Transverse colon (tissue), 4 donors: Measurements from ENCODE around the gene ZBTB48. TPM values are rescaled to one million over a fixed set of nuclear protein-coding genes. Genes with fewer than 3 reads are reported as not detected.

Experiments
- DNase-seq: peaks from one replicate; pipeline ENCODE4 v3.0.0-alpha.2; 2019
- H3K27ac ChIP-seq, 4 donors: fragments of 200-600 bp; sonication (generic); 2 replicates each; pipeline ENCODE4 v1.5.1; 2016 to 2018; ENCODE audit warnings: inconsistent platforms in 4 of 4
- H3K27me3 ChIP-seq: fragments of 200-600 bp; sonication (generic); 2 replicates; pipeline ENCODE4 v1.5.1; 2017; ENCODE audit warnings: inconsistent platforms
- H3K36me3 ChIP-seq, 4 donors: fragments of 200-600 bp; sonication (generic); 2 replicates each; pipeline ENCODE4 v1.5.1; 2017 to 2019; ENCODE audit warnings: inconsistent platforms in 4 of 4
- H3K4me1 ChIP-seq, 4 donors: fragments of 200-600 bp; sonication (generic); 2 replicates each; pipeline ENCODE4 v1.5.1; 2017 to 2020; ENCODE audit warnings: inconsistent platforms in 4 of 4
- H3K4me3 ChIP-seq, 4 donors: fragments of 200-600 bp; sonication (generic); 1 replicate in 1 of 4; 2 replicates in 3 of 4; pipeline versions ENCODE4 v1.5.1 to v1.6.1; 2017 to 2019; ENCODE audit warnings: inconsistent platforms in 4 of 4
- H3K9me3 ChIP-seq, 2 donors: fragments of 200-600 bp; sonication (generic); 2 replicates each; pipeline ENCODE4 v1.5.1; 2017 to 2019; ENCODE audit warnings: inconsistent platforms in 2 of 2
- CTCF ChIP-seq, 5 experiments: fragments of 200-600 bp in 3 of 5; fragments of 450-650 bp in 2 of 5; sonication (generic) in 3 of 5; IDR thresholded peaks; 1 replicate in 2 of 5; 2 replicates in 3 of 5; pipeline ENCODE4 v1.5.1; 2016 to 2017; ENCODE audit warnings: antibody characterized with exemption in 5 of 5, inconsistent platforms in 3 of 5, mild to moderate bottlenecking in 2 of 5, moderate library complexity in 1 of 5
- EP300 ChIP-seq: sonication (generic); formaldehyde crosslinking; IDR thresholded peaks from one replicate; pipeline ENCODE4 v1.6.1; 2017; ENCODE audit warnings: antibody characterized with exemption, low read depth
- POLR2A ChIP-seq: fragments of 450-650 bp; IDR thresholded peaks from one replicate; pipeline ENCODE4 v1.6.1; 2016; ENCODE audit warnings: antibody characterized with exemption, mild to moderate bottlenecking, moderate library complexity
- POLR2AphosphoS5 ChIP-seq, 3 donors: sonication (generic); formaldehyde crosslinking; IDR thresholded peaks; one replicate each; pipeline ENCODE4 v1.6.1; 2016; ENCODE audit warnings: antibody characterized with exemption in 3 of 3
- WGBS, 2 donors: methylation state at CpG; one replicate each; pipeline ENCODE4 v1.1.5; 2018; ENCODE audit warnings: low coverage in 1 of 2; 5-methylcytosine and 5-hydroxymethylcytosine counted together
- in situ Hi-C, 4 donors: fragments of 200-750 bp; cut with MboI; loops; one replicate each; pipeline versions ENCODE4 v1.15.0 to v1.15.1; 2017; ENCODE audit warnings: low sequenced_read_pairs in 3 of 4, low pct_ligation_motif_present in 1 of 4, low pct_unique_long_range_greater_than_20kb in 1 of 4
- intact Hi-C: fragments of 100-400 bp; cut with DNase I; formaldehyde crosslinking; loops from one replicate; pipeline ENCODE4 v1.15.1; 2023; ENCODE audit warnings: low total_unique reads
- total RNA-seq, 4 donors: library from RNA; depleted of rRNA; stranded (reverse); fragments of >200 nt; gene quantifications; one replicate each; pipeline ENCODE4 v1.1.0, GENCODE V29; 2016

Gene ZBTB48
- total RNA-seq, 4 donors from 2014 or later: 18.3 to 37.7 (median 30.5) TPM

GRCh38 chr1:6614019-6614928, 34.5 kb downstream of the ZBTB48 start:
- TF ChIP-seq EP300: no peak
- TF ChIP-seq POLR2A: no peak
- no peak for TF ChIP-seq CTCF (IDR thresholded peaks at IDR 0.05)
- TF ChIP-seq POLR2AphosphoS5 (IDR thresholded peaks at IDR 0.05): no peak
- intact Hi-C loops (no loop called here), in situ Hi-C loops (no loop called here)
- H3K9me3 ChIP-seq: no peaks in the 10 kb centered on the region
- WGBS, 2 donors: 2% methylated on average over 16 of the region's 117 CpGs; no CpG with 5 or more reads in 1 of the 2 donors
- DNase-seq: peak; percentile 64
- peak overlapping the region; percentile 94 to 98 (median 96) for H3K27ac ChIP-seq
- H3K27me3 ChIP-seq: no peaks in the 10 kb centered on the region
- H3K4me3 ChIP-seq: peak overlapping the region; percentile 73 to 99 (median 96)
- H3K4me1 ChIP-seq: peaks cover 11 to 26% (median 22%) of the 10 kb centered on the region in 4 donors
- no peaks in the 10 kb centered on the region for H3K36me3 ChIP-seq

GRCh38 chr1:6614929-6615785, 35.4 kb downstream of the ZBTB48 start:
- peaks cover 0 to 6% (median 0%) of the 10 kb centered on the region in 4 donors for H3K36me3 ChIP-seq
- peak overlapping the region; percentile 94 to 98 (median 96) for H3K27ac ChIP-seq
- intact Hi-C loops: no loop called here
- no peaks in the 10 kb centered on the region for H3K27me3 ChIP-seq
- peaks cover 6 to 23% (median 20%) of the 10 kb centered on the region in 4 donors for H3K4me1 ChIP-seq
- in situ Hi-C loops: no loop called here
- H3K4me3 ChIP-seq: peak overlapping the region; percentile 73 to 99 (median 96)
- H3K9me3 ChIP-seq: no peaks in the 10 kb centered on the region
- TF ChIP-seq CTCF (IDR thresholded peaks at IDR 0.05) (no peak), POLR2AphosphoS5 (IDR thresholded peaks at IDR 0.05) (no peak), POLR2A (no peak), EP300 (no peak)
- WGBS, 2 donors: 6% methylated on average over 25 of the region's 82 CpGs; no CpG with 5 or more reads in 1 of the 2 donors
- no peak for DNase-seq

GRCh38 chr1:6619045-6619444, 39.3 kb downstream of the ZBTB48 start:
- DNase-seq: no peak
- WGBS, 2 donors: 90 to 100% methylated on average over 4 of the region's 4 CpGs
- H3K27me3 ChIP-seq: no peaks in the 10 kb centered on the region
- in situ Hi-C loops (no loop called here), intact Hi-C loops (no loop called here)
- TF ChIP-seq EP300 (no peak), POLR2AphosphoS5 (IDR thresholded peaks at IDR 0.05) (no peak), CTCF (IDR thresholded peaks at IDR 0.05) (no peak)
- peaks cover 0 to 23% (median 4%) of the 10 kb centered on the region in 4 donors for H3K36me3 ChIP-seq
- H3K4me3 ChIP-seq: no peak overlapping the region
- peaks cover 0 to 9% (median 7%) of the 10 kb centered on the region in 4 donors for H3K4me1 ChIP-seq
- no peaks in the 10 kb centered on the region for H3K9me3 ChIP-seq
- no peak overlapping the region for H3K27ac ChIP-seq
